ENCODE data around the gene WBP1L. TPM values are rescaled to one million over a fixed set of nuclear protein-coding genes. Genes with fewer than 3 reads are reported as not detected.

WBP1L gene
- total and polyA plus RNA-seq, 2 of the 13 experiments (the other 11 are each of a cell fraction or from before 2014, with no cell fraction given) = 8.3 to 12.3 TPM

- TF ChIP-seq ARID3A (IDR thresholded peaks at IDR 0.05; ENCODE audit: low read depth, low read length) (no peak), MXI1 (IDR thresholded peaks at IDR 0.05; ENCODE audit: borderline replicate concordance, low read depth, low read length) (no peak), HIC2 (CRISPR knock-in tag; IDR thresholded peaks at IDR 0.05; ENCODE audit: low read depth) (no peak), SMC3 (IDR thresholded peaks at IDR 0.05; ENCODE audit: low read length) (no peak), ZBTB8A (CRISPR knock-in tag; IDR thresholded peaks at IDR 0.05; ENCODE audit: borderline replicate concordance, low read depth) (no peak), ZBTB49 (CRISPR knock-in tag; IDR thresholded peaks at IDR 0.05; ENCODE audit: borderline replicate concordance) (no peak)
Observed at GRCh38 chr10:102814453-102814871, 70.7 kb downstream of the WBP1L start (continued).
